ENCODE measurements around the gene CMSS1.
"Not testable (repeated sequence)": the region's sequence is repeated elsewhere in the genome, so short reads cannot be mapped to it uniquely, and the experiment has no call there.

CMSS1 gene

DNA sequence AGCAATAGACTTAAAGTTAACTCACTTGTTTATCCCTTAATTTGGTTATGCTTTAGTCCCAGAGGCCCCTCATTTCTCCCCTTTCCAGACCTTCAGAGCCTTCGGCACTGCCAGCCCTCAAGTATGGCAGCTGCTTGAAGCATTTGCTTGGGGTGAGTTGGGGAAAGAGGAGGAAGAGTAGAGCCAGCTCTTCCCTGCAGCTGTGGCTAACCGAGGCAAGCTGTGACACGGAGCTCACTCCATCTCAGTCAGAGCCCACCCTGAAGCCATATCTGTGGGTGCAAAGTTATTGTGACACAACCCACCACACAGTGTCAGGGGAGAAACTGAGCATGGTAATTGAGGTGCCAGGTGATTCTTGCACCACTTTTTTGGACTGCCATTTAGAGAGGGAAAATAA lies 230.6 kb downstream of the CMSS1 start:
- Histone ChIP-seq H3K27ac (ENCODE audit: low read depth, low read length, poor library complexity, severe bottlenecking) (peak overlapping the region; percentile 41), H3K4me1 (ENCODE audit: insufficient read depth, low read length, severe bottlenecking) (peaks cover 31% of the 10 kb centered on the region)

DNA sequence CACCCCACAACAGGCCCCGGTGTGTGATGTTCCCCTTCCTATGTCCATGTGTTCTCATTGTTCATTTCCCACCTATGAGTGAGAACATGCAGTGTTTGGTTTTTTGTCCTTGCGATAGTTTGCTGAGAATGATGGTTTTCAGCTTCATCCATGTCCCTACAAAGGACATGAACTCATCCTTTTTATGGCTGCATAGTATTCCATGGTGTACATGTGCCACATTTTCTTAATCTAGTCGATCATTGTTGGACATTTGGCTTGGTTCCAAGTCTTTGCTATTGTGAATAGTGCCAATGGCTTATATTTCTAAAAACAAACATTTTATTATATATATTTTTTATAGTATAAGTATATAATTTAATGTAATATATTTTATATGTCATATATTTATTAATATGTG lies 233.9 kb downstream of the CMSS1 start:
- H3K9me3 ChIP-seq (ENCODE audit: low read length); H3F3A ChIP-seq (ENCODE audit: insufficient read depth, low read length); H3K9ac ChIP-seq (ENCODE audit: low read length); H3K27ac ChIP-seq (ENCODE audit: low read depth, low read length, poor library complexity, severe bottlenecking); H3K9me2 ChIP-seq (ENCODE audit: low read depth, low read length); H2AFZ ChIP-seq (ENCODE audit: low read length); H4K20me1 ChIP-seq (ENCODE audit: insufficient read depth, low read length); H3K4me3 ChIP-seq (ENCODE audit: low read depth, low read length, poor library complexity, severe bottlenecking); H3K4me2 ChIP-seq (ENCODE audit: low read length); H3K27me3 ChIP-seq (ENCODE audit: insufficient read depth, low read length); H3K79me2 ChIP-seq (ENCODE audit: insufficient read depth, low read length); H3K36me3 ChIP-seq (ENCODE audit: insufficient read depth, low read length): not testable (repeated sequence)
- peaks cover 18% of the 10 kb centered on the region for H3K4me1 ChIP-seq (ENCODE audit: insufficient read depth, low read length, severe bottlenecking)

More for the DNA sequence above, 230.6 kb downstream of the CMSS1 start:
- no peak overlapping the region for H2AFZ ChIP-seq (ENCODE audit: low read length)
- no peak overlapping the region for H3K9ac ChIP-seq (ENCODE audit: low read length)
- peak overlapping the region; percentile 53; the same call in 1 of the 2 replicates for H3K4me2 ChIP-seq (ENCODE audit: low read length)
- H3K27me3 ChIP-seq (ENCODE audit: insufficient read depth, low read length) = no peaks in the 10 kb centered on the region
- H3K9me2 ChIP-seq (ENCODE audit: low read depth, low read length) = no peaks in the 10 kb centered on the region
- no peaks in the 10 kb centered on the region for H4K20me1 ChIP-seq (ENCODE audit: insufficient read depth, low read length)
- H3K4me3 ChIP-seq (ENCODE audit: low read depth, low read length, poor library complexity, severe bottlenecking) = no peak overlapping the region
- H3K36me3 ChIP-seq (ENCODE audit: insufficient read depth, low read length) = no peaks in the 10 kb centered on the region; the same call in 1 of the 2 replicates
- TF ChIP-seq, protein P1, sequence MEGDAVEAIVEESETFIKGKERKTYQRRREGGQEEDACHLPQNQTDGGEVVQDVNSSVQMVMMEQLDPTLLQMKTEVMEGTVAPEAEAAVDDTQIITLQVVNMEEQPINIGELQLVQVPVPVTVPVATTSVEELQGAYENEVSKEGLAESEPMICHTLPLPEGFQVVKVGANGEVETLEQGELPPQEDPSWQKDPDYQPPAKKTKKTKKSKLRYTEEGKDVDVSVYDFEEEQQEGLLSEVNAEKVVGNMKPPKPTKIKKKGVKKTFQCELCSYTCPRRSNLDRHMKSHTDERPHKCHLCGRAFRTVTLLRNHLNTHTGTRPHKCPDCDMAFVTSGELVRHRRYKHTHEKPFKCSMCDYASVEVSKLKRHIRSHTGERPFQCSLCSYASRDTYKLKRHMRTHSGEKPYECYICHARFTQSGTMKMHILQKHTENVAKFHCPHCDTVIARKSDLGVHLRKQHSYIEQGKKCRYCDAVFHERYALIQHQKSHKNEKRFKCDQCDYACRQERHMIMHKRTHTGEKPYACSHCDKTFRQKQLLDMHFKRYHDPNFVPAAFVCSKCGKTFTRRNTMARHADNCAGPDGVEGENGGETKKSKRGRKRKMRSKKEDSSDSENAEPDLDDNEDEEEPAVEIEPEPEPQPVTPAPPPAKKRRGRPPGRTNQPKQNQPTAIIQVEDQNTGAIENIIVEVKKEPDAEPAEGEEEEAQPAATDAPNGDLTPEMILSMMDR (IDR thresholded peaks at IDR 0.05; ENCODE audit: low read length) = no peak
- TF ChIP-seq EZH2 (IDR thresholded peaks at IDR 0.05; ENCODE audit: borderline replicate concordance, low read length) = no peak
- no peaks in the 10 kb centered on the region for H3K9me3 ChIP-seq (ENCODE audit: low read length)
- no peaks in the 10 kb centered on the region for H3K79me2 ChIP-seq (ENCODE audit: insufficient read depth, low read length)
- H3F3A ChIP-seq (ENCODE audit: insufficient read depth, low read length) = peaks cover 3% of the 10 kb centered on the region; the same call in 1 of the 2 replicates

- Histone ChIP-seq H4K20me1 (ENCODE audit: insufficient read depth, low read length) (no peaks in the 10 kb centered on the region), H3K4me2 (ENCODE audit: low read length) (no peak overlapping the region), H3K9ac (ENCODE audit: low read length) (no peak overlapping the region), H3K27me3 (ENCODE audit: insufficient read depth, low read length) (no peaks in the 10 kb centered on the region), H2AFZ (ENCODE audit: low read length) (no peak overlapping the region), H3K27ac (ENCODE audit: low read depth, low read length, poor library complexity, severe bottlenecking) (no peak overlapping the region), H3K9me2 (ENCODE audit: low read depth, low read length) (no peaks in the 10 kb centered on the region), H3K79me2 (ENCODE audit: insufficient read depth, low read length) (no peaks in the 10 kb centered on the region), H3K4me3 (ENCODE audit: low read depth, low read length, poor library complexity, severe bottlenecking) (no peak overlapping the region), H3K4me1 (ENCODE audit: insufficient read depth, low read length, severe bottlenecking) (no peaks in the 10 kb centered on the region), H3K36me3 (ENCODE audit: insufficient read depth, low read length) (no peaks in the 10 kb centered on the region; the same call in 1 of the 2 replicates), H3K9me3 (ENCODE audit: low read length) (no peaks in the 10 kb centered on the region), H3F3A (ENCODE audit: insufficient read depth, low read length) (no peaks in the 10 kb centered on the region)
- TF ChIP-seq EZH2 (IDR thresholded peaks at IDR 0.05; ENCODE audit: borderline replicate concordance, low read length) = no peak
- TF ChIP-seq, protein P1 (IDR thresholded peaks at IDR 0.05; ENCODE audit: low read length) = no peak
These were observed 236.4 kb downstream of the CMSS1 start for GRCh38 chr3:100053951-100054620.

Data from OCI-LY1 (cell line).